ENCODE measurements around the gene LSR. TPM values are rescaled to one million over a fixed set of nuclear protein-coding genes. Genes with fewer than 3 reads are reported as not detected.

LSR gene
- total RNA-seq, 1 experiment from 2014 or later = 172 TPM

- peaks cover 11% of the 10 kb centered on the region for H3K4me1 ChIP-seq
- H3K9me3 ChIP-seq = no peaks in the 10 kb centered on the region
- H3K36me3 Mint-ChIP-seq (ENCODE audit: insufficient read depth, unreplicated experiment) = peaks cover 77% of the 10 kb centered on the region
- peaks cover 21% of the 10 kb centered on the region for H3K4me1 Mint-ChIP-seq (ENCODE audit: low read depth, unreplicated experiment)
- intact Hi-C loops (cut with micrococcal nuclease; ENCODE audit: unreplicated experiment) = loop anchor here (2.0 to 10.0 kb wide), 3 partner anchors 15 to 185 kb away; partner anchors contain the start of genes FXYD1 and LGI4
- no peak for DNase-seq
- no peaks in the 10 kb centered on the region for H3K9me3 Mint-ChIP-seq (ENCODE audit: unreplicated experiment)
- ChIA-PET CTCF (no interaction called here), POLR2A (no interaction called here)
- peaks cover 10% of the 10 kb centered on the region for H3K36me3 ChIP-seq (ENCODE audit: control insufficient read depth, insufficient read depth, low read length)
- H3K27me3 Mint-ChIP-seq (ENCODE audit: insufficient read depth, unreplicated experiment) = no peaks in the 10 kb centered on the region
- no peak for TF ChIP-seq CTCF (IDR thresholded peaks at IDR 0.05; ENCODE audit: insufficient read depth in 1 of 2, low read depth in 1 of 2, low read length in 1 of 2, severe bottlenecking in 1 of 2, unreplicated experiment in 1 of 2)
- peak overlapping the region; percentile 94 for H3K27ac Mint-ChIP-seq (ENCODE audit: unreplicated experiment)
- no TSS peak for BruUV-seq (replicated peaks)
- no peaks in the 10 kb centered on the region for H3K27me3 ChIP-seq (replicated peaks; ENCODE audit: control insufficient read depth, insufficient read depth, low read length)
- H3K4me3 ChIP-seq (ENCODE audit: low read depth, low read length) = peak overlapping the region; percentile 91
- peak overlapping the region; percentile 86 for H3K4me3 Mint-ChIP-seq (ENCODE audit: unreplicated experiment)
These were observed 1.3 kb downstream of the LSR start for GRCh38 chr19:35249848-35250711.

DNA sequence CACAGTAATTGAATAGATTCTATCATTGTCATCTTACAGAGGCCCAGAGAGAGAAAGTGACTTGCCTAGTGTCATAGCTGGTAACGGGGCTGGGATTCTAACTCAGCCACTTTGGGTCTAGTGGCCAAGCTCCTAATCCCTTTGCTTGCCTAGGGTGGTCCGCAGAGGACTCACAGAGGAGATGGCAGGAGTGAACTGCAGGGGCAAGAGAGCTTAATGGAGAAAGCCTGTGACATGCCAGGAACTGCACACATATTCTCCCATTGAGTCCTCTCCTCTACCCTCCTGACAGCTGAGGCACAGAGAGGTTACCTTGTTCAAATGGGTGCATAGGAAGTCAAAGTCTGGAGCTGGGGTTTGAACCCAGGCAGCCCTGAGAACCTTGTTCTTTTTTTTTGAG, 2.7 kb downstream of the LSR start:
- no peaks in the 10 kb centered on the region for H3K27me3 ChIP-seq (replicated peaks; ENCODE audit: control insufficient read depth, insufficient read depth, low read length)
- no peaks in the 10 kb centered on the region for H3K9me3 ChIP-seq
- H3K36me3 ChIP-seq (ENCODE audit: control insufficient read depth, insufficient read depth, low read length) = peaks cover 12% of the 10 kb centered on the region
- H3K4me1 ChIP-seq = peaks cover 10% of the 10 kb centered on the region
- Mint-ChIP-seq H3K4me3 (ENCODE audit: unreplicated experiment) (no peak overlapping the region), H3K4me1 (ENCODE audit: low read depth, unreplicated experiment) (peaks cover 21% of the 10 kb centered on the region), H3K9me3 (ENCODE audit: unreplicated experiment) (no peaks in the 10 kb centered on the region), H3K36me3 (ENCODE audit: insufficient read depth, unreplicated experiment) (peaks cover 87% of the 10 kb centered on the region), H3K27me3 (ENCODE audit: insufficient read depth, unreplicated experiment) (no peaks in the 10 kb centered on the region), H3K27ac (ENCODE audit: unreplicated experiment) (no peak overlapping the region)
- no peak for TF ChIP-seq CTCF (IDR thresholded peaks at IDR 0.05; ENCODE audit: insufficient read depth in 1 of 2, low read depth in 1 of 2, low read length in 1 of 2, severe bottlenecking in 1 of 2, unreplicated experiment in 1 of 2)
- ChIA-PET POLR2A (interaction anchor here (0.9 kb wide), 1 partner anchor 18 kb away, joined by 3 read pairs; no protein-coding TSS in a partner anchor), CTCF (no interaction called here)
- no peak overlapping the region for H3K4me3 ChIP-seq (ENCODE audit: low read depth, low read length)
- no TSS peak for BruUV-seq (replicated peaks)
- DNase-seq = no peak
- intact Hi-C loops (cut with micrococcal nuclease; ENCODE audit: unreplicated experiment) = no loop called here

DNA sequence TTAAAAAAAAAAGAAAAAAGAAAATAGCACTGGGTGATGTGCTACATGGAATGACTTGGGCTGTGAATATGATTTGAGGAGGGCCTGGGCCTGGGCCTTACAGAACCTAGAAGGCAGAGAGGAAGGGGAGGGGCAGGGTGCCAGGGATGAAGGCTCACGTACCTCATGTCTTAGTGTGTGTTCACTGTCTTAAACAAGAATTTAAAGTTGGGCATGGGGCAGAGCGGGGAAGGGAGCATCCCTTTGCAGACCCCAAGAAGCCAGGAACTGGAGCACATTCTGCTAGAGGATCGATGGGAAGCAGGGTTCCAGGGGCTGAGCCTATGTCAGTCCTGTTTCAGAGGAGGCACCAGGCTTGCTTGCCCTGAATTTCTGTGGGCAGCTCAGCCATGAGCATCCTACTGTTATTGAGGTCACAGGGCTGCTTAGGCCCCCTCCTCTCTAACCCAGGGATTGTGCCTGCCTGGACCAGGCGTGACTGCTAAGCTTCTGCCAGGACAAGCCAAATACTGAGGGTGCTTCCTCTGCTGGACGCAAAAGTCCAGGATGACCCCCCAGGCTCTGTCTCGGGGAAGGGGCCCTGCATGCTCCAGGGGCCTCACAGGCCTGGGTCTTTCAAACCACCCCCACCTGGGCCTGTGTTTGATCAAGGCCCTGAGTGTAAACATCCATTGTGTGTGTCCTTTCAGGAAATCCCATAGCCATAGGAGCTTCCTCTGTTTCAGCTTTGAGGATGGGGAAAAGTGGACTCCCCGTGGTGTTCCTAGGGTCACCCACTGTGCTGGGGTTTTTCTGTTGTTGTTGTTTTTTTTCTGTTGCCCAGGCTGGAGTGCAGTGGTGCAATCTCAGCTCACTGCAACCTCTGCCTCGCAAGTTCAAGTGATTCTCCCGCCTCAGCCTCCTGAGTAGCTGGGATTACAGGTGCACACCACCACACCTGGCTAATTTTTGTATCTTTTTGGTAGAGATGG, 4.8 kb downstream of the LSR start:
- H3K4me1 Mint-ChIP-seq (ENCODE audit: low read depth, unreplicated experiment) = peaks cover 13% of the 10 kb centered on the region
- Histone ChIP-seq H3K27me3 (replicated peaks; ENCODE audit: control insufficient read depth, insufficient read depth, low read length) (no peaks in the 10 kb centered on the region), H3K4me3 (ENCODE audit: low read depth, low read length) (no peak overlapping the region), H3K9me3 (no peaks in the 10 kb centered on the region), H3K4me1 (no peaks in the 10 kb centered on the region), H3K36me3 (ENCODE audit: control insufficient read depth, insufficient read depth, low read length) (peaks cover 14% of the 10 kb centered on the region)
- H3K9me3 Mint-ChIP-seq (ENCODE audit: unreplicated experiment) = no peaks in the 10 kb centered on the region
- H3K36me3 Mint-ChIP-seq (ENCODE audit: insufficient read depth, unreplicated experiment) = peaks cover 92% of the 10 kb centered on the region
- intact Hi-C loops (cut with micrococcal nuclease; ENCODE audit: unreplicated experiment) = no loop called here
- no peak for TF ChIP-seq CTCF (IDR thresholded peaks at IDR 0.05; ENCODE audit: insufficient read depth in 1 of 2, low read depth in 1 of 2, low read length in 1 of 2, severe bottlenecking in 1 of 2, unreplicated experiment in 1 of 2)
- H3K27ac Mint-ChIP-seq (ENCODE audit: unreplicated experiment) = no peak overlapping the region
- no peaks in the 10 kb centered on the region for H3K27me3 Mint-ChIP-seq (ENCODE audit: insufficient read depth, unreplicated experiment)
- no TSS peak for BruUV-seq (replicated peaks)
- ChIA-PET POLR2A (interaction anchor here (0.5 to 0.8 kb wide), 2 partner anchors 11 to 15 kb away, joined by 3 read pairs; no protein-coding TSS in a partner anchor), CTCF (no interaction called here)
- no peak overlapping the region for H3K4me3 Mint-ChIP-seq (ENCODE audit: unreplicated experiment)
- DNase-seq = no peak
